Cardiac muscle cell (in vitro differentiated cells and primary cell): Measurements from ENCODE around the gene MMP23B. TPM values are rescaled to one million over a fixed set of nuclear protein-coding genes. Genes with fewer than 3 reads are reported as not detected.
A peak's percentile ranks its signal among the peaks of the same experiment; 100 is the strongest.

Source experiments
- DNase-seq, 2 donors: peaks; one replicate each; pipeline versions ENCODE4 v3.0.0 to v3.0.0-alpha.2; 2010 to 2017; ENCODE audit warnings: low read depth in 1 of 2, low spot score in 1 of 2
- H3K27ac ChIP-seq: fragments of 200-600 bp; sonication (generic); 2 replicates; pipeline ENCODE4 v1.5.1; 2016
- H3K27me3 ChIP-seq: fragments of 200-600 bp; sonication (generic); 2 replicates; pipeline ENCODE4 v1.6.0; 2016; ENCODE audit warnings: control low read depth
- H3K36me3 ChIP-seq: fragments of 200-600 bp; sonication (generic); 2 replicates; pipeline ENCODE4 v1.5.1; 2016; ENCODE audit warnings: control low read depth
- H3K4me1 ChIP-seq: fragments of 200-600 bp; sonication (generic); 2 replicates; pipeline ENCODE4 v1.8.1; 2017; ENCODE audit warnings: low read depth, mild to moderate bottlenecking, mixed run types
- H3K4me3 ChIP-seq: fragments of 200-600 bp; sonication (generic); 2 replicates; pipeline ENCODE4 v1.5.1; 2016; ENCODE audit warnings: mild to moderate bottlenecking
- H3K9me3 ChIP-seq: fragments of 200-600 bp; sonication (generic); 2 replicates; pipeline ENCODE4 v1.5.1; 2017; ENCODE audit warnings: low read depth, mild to moderate bottlenecking, control low read depth
- polyA plus RNA-seq: library from polyadenylated mRNA; unstranded; fragments of >200 nt; fragmentation: Nextera tagmentation; extraction: Ambion mirVana; gene quantifications from 2 replicates; pipeline ENCODE4 v1.2.1, GENCODE V29; 2016
- total RNA-seq: library from RNA; depleted of rRNA; stranded (reverse); fragments of >200 nt; gene quantifications from 2 replicates; pipeline ENCODE4 v1.2.3, GENCODE V29; 2016
- TF ChIP-seq, protein P1 (sequence below): IDR thresholded peaks from 2 replicates; pipeline ENCODE4 v1.5.1; 2012; ENCODE audit warnings: low read depth, mild to moderate bottlenecking, low read length

Gene MMP23B
- total and polyA plus RNA-seq, 2 experiments from 2014 or later, result 14.1 to 23.6 TPM

DNA sequence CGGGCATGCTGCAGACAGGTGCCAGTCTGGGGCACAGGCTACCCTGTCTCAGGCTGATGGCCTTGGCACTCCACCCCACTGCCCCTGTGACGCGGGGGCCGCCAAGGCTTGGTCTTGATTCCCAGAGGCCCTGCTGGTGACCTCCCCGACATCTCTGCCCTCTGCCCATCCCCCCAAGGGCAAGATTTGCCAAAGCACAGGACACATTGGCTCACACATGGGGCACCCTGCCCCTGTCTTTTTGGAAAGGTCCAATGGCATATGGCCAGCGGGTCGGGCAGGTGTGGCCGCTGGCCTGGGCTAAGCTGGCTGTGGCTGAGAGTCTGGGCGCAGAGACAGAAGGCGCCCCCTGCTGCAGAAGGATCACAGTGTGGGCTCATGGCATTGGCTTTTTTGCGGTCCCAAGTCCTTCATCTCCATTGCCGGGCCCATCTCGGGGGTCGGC is 12.0 kb upstream of the MMP23B start:
- H3K4me1 ChIP-seq, result peaks cover 6% of the 10 kb centered on the region
- no peaks in the 10 kb centered on the region for H3K9me3 ChIP-seq
- H3K4me3 ChIP-seq, result no peak overlapping the region
- H3K27ac ChIP-seq, result no peak overlapping the region
- no peak for DNase-seq
- H3K27me3 ChIP-seq, result no peaks in the 10 kb centered on the region
- peaks cover 6% of the 10 kb centered on the region for H3K36me3 ChIP-seq
- TF ChIP-seq, protein P1, sequence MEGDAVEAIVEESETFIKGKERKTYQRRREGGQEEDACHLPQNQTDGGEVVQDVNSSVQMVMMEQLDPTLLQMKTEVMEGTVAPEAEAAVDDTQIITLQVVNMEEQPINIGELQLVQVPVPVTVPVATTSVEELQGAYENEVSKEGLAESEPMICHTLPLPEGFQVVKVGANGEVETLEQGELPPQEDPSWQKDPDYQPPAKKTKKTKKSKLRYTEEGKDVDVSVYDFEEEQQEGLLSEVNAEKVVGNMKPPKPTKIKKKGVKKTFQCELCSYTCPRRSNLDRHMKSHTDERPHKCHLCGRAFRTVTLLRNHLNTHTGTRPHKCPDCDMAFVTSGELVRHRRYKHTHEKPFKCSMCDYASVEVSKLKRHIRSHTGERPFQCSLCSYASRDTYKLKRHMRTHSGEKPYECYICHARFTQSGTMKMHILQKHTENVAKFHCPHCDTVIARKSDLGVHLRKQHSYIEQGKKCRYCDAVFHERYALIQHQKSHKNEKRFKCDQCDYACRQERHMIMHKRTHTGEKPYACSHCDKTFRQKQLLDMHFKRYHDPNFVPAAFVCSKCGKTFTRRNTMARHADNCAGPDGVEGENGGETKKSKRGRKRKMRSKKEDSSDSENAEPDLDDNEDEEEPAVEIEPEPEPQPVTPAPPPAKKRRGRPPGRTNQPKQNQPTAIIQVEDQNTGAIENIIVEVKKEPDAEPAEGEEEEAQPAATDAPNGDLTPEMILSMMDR, result peak; percentile 37

DNA sequence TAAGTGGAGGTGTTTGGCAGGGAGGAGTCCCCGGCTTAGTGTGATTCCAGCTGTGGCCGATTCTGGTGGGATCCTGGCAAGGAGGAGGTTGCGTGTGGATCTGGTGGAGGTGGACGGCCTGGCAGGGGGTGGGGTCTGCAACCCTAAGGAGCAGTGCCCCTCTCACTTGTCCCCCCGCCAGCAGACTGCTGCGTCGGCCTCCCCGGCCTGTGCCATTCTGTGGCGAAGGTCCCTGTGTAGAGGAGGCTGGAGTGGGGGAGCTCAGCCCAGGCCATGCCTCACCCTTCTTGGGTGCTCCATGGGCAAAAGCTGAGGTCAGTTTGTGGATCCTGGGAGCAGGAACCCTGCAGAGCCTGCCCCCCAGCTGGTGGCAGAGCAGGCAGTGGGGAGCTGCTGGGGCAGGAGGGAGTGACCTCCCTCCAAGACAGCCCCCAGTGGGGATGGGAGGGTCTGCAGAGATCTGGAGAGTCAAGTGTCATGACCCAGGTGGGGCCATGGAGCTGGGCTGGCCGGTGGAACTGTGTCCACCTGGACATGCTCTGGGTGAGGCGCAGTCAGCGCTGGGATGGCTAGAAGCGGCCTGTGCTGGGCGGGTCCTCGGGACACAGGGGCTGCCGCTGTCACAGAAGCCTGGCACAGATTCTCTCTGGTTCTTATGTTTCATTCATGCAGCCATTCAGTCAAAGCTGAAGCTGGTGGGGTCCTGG is 11.4 kb upstream of the MMP23B start:
- peaks cover 6% of the 10 kb centered on the region for H3K36me3 ChIP-seq
- H3K4me3 ChIP-seq, result no peak overlapping the region
- H3K4me1 ChIP-seq, result peaks cover 9% of the 10 kb centered on the region
- no peaks in the 10 kb centered on the region for H3K9me3 ChIP-seq
- no peak for DNase-seq
- H3K27ac ChIP-seq, result no peak overlapping the region
- no peaks in the 10 kb centered on the region for H3K27me3 ChIP-seq
- TF ChIP-seq, protein P1, result no peak

DNA sequence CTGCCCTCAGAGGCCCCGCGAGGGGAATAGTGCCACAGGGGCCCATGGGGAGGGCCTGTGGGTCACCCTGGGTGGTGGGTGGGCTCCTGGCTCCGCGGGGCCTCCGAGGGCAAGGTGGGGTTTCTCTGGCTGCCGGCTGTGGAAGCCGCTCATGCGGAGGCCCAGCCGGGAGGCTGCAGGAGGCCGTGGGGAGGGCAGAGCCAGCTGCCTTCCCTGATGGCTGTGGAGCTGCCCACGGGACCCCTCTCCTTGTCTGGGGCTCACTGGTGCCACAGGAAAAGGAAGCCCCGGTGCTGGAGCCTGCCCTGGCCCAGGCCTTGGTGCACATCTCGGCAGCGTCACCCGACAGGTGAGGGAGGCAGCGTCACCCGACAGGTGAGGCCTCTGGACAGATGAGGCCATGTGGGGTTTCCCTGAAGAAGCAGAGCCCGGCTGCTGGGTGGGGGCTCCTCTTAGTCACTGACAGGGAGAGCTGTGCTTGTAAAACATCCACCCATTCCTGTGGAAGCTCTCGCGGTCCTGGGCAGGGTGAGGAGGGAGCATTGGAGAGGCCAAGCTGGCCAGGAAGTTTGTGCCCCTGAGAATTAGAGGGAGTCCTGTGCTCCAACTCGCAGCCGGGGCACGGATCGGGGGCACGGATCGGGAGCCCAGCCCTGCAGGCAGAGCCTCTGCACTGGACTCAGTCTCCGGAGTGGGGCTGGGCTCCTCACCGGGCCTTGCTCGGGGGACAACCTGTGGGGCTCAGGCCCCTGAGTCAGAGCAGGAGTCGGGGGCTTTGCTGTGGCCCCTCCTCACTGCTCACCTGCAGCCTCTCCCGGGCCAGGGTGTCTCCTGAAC is 10.6 kb upstream of the MMP23B start:
- Histone ChIP-seq H3K4me3 (no peak overlapping the region), H3K4me1 (peaks cover 15% of the 10 kb centered on the region), H3K9me3 (no peaks in the 10 kb centered on the region), H3K27me3 (no peaks in the 10 kb centered on the region), H3K36me3 (peaks cover 6% of the 10 kb centered on the region), H3K27ac (no peak overlapping the region)
- DNase-seq, result no peak
- TF ChIP-seq, protein P1, result no peak

GRCh38 chr1:1622010-1622787 is 9.8 kb upstream of the MMP23B start:
- Histone ChIP-seq H3K36me3 (peaks cover 6% of the 10 kb centered on the region), H3K27me3 (no peaks in the 10 kb centered on the region), H3K9me3 (no peaks in the 10 kb centered on the region), H3K4me1 (peaks cover 15% of the 10 kb centered on the region), H3K4me3 (no peak overlapping the region), H3K27ac (no peak overlapping the region)
- DNase-seq, result no peak
- TF ChIP-seq, protein P1, result no peak

DNA sequence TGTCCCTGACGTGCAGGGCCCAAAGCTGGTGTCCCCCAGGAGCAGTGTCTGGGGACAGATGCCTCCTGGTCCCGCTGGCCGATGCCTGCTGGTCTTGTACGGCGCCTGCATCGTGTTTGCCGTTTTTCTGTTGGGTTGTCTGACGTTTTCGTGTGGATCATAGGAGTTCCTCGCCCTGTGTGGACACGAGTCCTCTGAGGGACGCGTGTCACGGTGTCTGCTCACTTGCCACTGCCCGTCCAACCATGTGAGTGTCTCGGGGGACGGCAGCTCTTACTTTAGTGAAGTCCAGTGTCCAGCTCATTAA is 9.2 kb upstream of the MMP23B start:
- no peaks in the 10 kb centered on the region for H3K27me3 ChIP-seq
- H3K4me1 ChIP-seq, result peaks cover 15% of the 10 kb centered on the region
- DNase-seq, result no peak
- peaks cover 5% of the 10 kb centered on the region for H3K36me3 ChIP-seq
- H3K9me3 ChIP-seq, result no peaks in the 10 kb centered on the region
- no peak overlapping the region for H3K4me3 ChIP-seq
- TF ChIP-seq, protein P1, result no peak
- H3K27ac ChIP-seq, result no peak overlapping the region
